ENCODE data around the gene TP53TG3B.
"Not testable (repeated sequence)": the region's sequence is repeated elsewhere in the genome, so short reads cannot be mapped to it uniquely, and the experiment has no call there.

TP53TG3B gene, protein sequence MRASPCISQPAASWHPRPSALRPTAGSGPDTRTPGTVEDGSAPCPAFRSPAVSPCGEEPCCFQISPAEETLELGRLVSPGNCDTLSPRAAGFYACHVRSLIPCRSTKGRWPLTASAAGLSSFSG

DNA sequence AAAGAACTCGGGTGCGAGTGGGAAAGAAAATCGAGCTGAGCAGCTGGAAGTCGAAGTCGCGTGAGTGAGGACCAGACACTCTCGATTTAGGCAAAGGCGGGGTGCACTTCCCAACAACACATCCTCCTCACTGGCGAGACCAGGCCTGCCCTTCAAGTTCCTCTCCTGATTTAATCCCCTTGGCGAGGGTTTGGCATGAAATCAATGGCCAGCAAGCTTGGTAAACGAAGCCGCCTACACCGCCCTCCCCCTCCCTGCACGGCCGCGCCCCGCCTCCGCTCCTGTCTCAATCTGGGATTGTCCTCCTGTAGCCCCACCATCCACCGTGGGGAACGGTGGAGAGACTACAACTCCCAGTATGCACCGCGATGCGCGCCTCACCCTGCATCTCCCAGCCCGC lies at the start of gene TP53TG3B:
TSS of gene TP53TG3B (plus strand) at position 301 of the 400 bp plus-strand sequence. CDS start at position 369, 68 bp downstream.
- not testable (repeated sequence) for DNase-seq

DNA sequence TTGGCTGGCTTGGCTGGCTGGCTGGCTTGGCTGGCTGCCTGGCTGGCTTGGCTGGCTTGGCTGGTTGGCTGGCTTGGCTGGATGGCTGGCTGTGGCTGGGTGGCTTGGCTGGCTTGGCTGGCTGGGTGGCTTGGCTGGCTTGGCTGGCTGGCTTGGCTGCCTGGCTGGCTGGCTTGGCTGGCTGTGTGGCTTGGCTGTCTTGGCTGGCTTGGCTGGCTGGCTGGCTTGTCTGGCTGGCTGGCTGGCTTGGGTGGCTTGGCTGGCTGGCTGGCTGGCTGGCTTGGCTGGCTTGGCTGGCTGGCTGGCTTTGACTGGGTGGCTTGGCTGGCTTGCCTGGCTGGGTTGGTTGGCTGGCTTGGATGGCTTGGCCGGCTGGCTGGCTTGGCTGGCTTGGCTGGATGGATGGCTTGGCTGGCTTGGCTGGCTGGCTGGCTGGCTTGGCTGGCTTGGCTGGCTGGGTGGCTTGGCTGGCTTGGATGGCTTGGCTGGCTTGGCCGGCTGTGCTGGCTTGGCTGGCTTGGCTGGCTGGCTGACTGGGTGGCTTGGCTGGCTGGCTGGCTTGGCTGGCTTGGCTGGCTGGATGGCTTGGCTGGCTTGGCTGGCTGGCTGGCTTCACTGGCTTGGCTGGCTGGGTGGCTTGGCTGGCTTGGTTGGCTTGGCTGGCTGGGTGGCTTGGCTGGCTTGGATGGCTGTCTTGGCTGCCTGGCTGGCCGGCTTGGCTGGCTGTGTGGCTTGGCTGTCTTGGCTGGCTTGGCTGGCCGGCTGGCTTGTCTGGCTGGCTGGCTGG lies 24.2 kb upstream of the TP53TG3B start:
- DNase-seq, result peak; percentile 1

DNA sequence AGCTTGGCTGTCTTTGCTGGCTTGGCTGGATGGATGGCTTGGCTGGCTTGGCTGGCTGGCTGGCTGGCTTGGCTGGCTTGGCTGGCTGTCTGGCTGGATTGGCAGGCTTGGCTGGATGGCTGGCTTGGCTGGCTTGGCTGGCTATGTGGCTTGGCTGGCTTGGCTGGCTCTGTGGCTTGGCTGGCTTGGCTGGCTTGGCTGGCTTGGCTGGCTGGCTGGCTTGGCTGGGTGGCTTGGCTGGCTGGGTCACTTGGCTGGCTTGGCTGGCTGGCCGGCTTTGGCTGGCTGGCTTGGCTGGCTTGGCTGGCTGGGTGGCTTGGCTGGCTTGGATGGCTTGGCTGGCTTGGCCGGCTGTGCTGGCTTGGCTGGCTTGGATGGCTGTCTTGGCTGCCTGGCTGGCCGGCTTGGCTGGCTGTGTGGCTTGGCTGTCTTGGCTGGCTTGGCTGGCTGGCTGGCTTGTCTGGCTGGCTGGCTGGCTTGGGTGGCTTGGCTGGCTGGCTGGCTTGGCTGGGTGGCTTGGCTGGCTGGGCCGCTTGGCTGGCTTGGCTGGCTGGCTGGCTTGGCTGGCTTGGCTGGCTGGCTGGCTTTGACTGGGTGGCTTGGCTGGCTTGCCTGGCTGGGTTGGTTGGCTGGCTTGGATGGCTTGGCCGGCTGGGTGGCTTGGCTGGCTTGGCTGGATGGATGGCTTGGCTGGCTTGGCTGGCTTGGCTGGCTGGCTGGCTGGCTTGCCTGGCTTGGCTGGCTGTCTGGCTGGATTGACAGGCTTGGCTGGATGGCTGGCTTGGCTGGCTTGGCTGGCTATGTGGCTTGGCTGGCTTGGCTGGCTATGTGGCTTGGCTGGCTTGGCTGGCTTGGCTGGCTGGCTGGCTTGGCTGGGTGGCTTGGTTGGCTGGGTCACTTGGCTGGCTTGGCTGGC lies 22.8 kb upstream of the TP53TG3B start:
- DNase-seq, result peak; percentile 1

DNA sequence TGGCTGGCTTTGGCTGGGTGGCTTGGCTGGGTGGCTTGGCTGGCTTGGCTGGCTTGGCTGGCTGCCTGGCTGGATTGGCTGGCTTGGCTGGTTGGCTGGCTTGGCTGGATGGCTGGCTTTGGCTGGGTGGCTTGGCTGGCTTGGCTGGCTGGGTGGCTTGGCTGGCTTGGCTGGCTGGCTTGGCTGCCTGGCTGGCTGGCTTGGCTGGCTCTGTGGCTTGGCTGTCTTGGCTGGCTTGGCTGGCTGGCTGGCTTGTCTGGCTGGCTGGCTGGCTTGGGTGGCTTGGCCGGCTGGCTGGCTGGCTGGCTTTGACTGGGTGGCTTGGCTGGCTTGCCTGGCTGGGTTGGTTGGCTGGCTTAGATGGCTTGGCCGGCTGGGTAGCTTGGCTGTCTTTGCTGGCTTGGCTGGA lies 22.1 kb upstream of the TP53TG3B start:
- DNase-seq, result peak; percentile 1

DNA sequence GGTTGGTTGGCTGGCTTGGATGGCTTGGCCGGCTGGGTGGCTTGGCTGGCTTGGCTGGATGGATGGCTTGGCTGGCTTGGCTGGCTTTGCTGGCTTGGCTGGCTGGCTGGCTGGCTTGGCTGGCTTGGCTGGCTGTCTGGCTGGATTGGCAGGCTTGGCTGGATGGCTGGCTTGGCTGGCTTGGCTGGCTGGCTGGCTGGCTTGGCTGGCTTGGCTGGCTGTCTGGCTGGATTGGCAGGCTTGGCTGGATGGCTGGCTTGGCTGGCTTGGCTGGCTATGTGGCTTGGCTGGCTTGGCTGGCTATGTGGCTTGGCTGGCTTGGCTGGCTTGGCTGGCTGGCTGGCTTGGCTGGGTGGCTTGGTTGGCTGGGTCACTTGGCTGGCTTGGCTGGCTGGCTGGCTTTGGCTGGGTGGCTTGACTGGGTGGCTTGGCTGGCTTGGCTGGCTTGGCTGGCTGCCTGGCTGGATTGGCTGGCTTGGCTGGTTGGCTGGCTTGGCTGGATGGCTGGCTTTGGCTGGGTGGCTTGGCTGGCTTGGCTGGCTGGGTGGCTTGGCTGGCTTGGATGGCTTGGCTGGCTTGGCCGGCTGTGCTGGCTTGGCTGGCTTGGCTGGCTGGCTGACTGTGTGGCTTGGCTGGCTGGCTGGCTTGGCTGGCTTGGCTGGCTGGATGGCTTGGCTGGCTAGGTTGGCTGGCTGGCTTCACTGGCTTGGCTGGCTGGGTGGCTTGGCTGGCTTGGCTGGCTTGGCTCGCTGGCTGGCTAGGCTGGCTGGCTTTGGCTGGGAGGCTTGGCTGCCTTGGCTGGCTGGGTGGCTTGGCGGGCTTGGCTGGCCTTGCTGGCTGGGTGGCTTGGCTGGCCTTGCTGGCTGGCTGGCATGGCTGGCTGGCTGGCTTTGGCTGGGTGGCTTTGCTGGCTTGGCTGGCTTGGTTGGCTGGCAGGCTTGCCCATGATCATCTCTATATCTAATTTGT lies 21.3 kb upstream of the TP53TG3B start:
- peak; percentile 1 for DNase-seq
